Stimulated activated CD8-positive, alpha-beta memory T cell treated with anti-CD3 and anti-CD28 coated beads, Interleukin-15, amount 100 ng/mL, for 1 hour (primary cell): ENCODE data around the gene NFIA.

Experiments used
- DNase-seq: peaks from one replicate; pipeline ENCODE4 v3.0.0-alpha.2; 2020; ENCODE audit warnings: low read depth

Gene NFIA

DNA sequence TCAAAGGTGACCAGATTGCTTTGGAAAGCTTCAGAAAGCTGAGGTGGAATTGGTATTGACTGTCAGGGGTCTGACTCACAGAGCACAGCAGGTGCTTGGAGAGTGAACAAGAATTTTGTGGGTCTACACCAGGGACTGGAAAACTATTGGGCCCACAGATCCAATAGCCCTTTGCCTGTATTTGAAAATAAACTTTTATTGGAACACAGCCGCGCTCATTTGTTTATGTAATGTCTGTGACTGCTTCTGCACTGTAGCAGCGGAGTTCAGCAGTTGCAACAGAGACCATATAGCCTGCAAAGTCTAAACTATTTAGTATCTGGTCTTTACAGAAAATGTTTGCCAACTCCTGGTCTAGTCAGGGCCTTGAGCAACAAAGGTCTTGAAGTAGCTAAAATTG is 315.6 kb downstream of the NFIA start:
- DNase-seq: no peak

DNA sequence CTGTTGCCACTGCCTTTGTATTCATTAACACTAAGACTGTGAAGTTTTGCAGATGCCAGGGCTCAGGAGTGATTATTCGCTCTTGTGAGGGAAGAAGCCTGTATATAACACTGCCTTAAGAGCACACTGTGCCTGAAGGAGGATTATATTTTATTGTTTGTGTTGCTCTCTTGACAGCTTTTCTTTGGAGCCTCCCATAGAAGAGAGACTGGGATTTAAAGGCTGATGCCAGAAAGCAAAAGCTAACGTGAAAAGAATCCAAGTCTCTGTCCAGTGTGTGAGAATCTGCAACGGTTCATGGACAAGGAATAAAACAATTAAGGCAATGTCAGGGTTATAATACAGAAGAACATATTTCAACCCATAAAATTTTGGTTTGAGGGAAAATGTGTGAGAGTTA is 316.8 kb downstream of the NFIA start:
- no peak for DNase-seq

DNA sequence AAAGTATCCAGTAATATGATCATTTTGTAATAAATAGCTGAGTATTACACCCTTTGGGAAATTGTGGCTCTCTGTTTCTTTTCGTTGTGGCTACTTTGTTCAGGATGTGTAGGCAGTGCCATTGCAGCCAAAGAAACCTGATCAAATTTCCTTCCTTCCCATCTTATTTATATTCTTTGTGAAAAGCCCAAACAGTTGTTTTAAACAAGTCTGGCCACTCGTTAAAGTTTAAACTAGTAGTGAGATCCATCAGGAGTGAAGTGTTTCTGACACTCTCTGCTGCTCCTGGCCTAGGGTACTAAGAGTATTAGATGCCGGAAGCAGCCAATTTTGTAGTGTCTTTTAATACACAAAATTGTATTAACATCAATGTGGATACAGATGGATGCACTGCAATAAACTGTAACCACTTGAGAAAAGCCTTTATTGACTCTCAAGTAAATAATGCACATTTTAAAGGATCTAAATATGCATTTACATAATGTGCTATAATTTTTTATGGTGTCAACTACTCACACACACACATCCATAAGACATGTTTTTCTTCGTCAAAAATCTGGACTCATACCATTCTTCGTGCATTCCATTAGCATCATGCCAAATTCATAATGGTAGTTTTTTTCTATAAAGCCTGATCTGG is 317.9 kb downstream of the NFIA start:
- DNase-seq: no peak

DNA sequence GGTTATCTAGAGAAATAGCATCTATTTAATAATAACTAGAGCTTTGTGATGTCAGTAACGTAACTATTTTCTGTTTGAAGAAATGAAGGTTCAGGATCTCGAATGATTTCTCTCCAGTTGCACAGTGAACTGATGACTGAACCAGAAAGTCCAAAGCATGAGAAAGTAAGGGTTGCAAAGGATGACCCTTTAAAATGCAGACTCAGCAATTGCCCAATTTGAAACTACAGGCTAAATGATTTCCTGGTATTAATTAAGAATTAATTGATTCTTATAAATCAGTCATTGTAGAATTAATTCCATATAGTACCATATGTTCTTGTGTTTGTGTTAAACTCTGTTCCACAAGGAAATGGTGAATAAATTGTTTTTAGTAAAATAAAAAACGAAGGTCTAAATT is 318.6 kb downstream of the NFIA start:
- no peak for DNase-seq

DNA sequence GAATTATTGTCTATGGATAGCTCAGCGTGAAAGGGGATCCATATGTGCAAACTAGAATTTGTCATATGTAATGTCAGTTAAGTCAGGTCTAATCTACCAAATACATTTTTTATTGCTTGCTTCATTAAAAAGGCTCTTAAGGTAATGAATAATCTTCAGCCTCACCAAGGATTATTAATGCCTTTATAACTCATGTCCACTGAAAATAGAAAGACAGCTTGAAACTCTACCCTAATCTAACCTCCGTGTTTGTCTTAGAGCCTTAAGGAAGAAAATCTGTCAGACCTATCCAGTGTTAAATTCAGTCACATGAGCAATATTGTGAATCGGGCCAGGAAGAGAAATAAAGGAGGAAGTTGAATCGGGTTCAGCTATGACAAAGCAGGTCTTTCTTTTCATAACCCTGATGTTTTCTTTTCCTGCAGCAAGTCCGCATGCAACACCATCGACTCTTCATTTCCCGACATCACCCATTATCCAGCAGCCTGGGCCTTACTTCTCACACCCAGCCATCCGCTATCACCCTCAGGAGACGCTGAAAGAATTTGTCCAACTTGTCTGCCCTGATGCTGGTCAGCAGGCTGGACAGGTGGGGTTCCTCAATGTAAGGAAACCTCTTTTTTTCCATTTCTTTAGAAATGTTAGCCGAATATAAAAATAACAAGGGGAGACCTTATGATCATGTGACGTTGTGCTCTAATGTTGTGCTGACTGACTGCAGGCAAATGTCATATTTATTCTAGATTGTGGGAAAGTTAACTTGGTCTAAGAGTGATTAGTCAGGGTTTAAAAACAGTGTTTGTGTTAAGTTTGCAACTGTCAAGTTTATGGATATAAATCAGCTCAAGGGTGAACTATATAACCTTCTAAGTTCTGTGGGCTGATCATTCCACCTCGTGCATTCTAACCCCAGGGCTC is 321.6 kb downstream of the NFIA start:
- no peak for DNase-seq

DNA sequence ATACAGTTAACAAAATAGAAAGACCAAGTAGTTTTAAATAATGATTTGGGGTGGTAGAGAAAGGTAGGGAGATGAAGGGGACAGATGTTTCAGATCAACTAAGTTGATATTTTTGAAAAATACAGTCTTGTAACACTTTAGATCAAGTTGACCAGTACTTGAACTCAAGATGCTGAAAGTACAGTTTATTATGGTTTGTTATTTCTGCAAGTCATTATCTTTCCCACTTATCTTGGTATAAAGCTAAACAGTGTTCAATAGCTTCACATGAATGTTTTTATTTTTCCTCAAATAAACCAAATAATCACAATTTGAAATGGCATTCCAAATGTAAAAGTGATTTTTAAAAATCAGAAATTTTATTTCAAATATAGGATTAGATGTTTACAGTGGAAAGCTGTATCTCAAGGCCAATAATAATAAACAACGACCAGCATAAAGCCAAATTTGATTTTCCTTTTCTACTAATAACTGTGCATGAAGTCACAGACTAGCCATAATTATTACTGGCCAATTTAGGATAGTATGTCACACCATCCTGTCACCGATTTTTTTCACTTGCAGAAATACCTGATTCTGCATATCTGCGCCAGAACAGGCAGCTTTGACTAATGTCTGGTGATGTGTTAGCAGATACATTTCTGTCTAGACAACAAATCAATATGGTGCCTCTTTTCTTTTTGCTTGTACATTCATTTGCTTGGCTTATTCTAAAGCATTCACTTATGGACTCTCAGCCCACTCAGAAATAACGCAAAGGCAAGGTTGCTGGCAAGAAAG is 322.4 kb downstream of the NFIA start:
- no peak for DNase-seq

DNA sequence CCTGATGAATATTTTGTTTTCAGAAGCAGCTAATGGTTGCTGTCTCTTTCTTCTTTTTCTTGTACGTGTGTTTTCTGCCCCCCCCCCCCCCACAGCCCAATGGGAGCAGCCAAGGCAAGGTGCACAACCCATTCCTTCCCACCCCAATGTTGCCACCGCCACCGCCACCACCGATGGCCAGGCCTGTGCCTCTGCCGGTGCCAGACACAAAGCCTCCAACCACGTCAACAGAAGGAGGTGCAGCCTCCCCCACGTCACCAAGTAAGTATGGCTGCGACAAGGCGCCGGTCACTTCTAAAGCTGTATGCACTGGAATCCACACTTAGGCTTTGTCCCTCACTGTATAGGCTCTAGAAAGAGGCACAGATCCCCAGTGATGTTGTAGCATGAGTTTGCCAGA is 324.1 kb downstream of the NFIA start:
- no peak for DNase-seq

- DNase-seq: no peak
Measured at GRCh38 chr1:61412601-61413000, 330.2 kb downstream of the NFIA start.

GRCh38 chr1:61419196-61419595 is 336.8 kb downstream of the NFIA start:
- no peak for DNase-seq

GRCh38 chr1:61419657-61420056 is 337.3 kb downstream of the NFIA start:
- no peak for DNase-seq

GRCh38 chr1:61420243-61420642 is 337.9 kb downstream of the NFIA start:
- no peak for DNase-seq

- no peak for DNase-seq
Measured at GRCh38 chr1:61420909-61421835, 338.8 kb downstream of the NFIA start.

DNA sequence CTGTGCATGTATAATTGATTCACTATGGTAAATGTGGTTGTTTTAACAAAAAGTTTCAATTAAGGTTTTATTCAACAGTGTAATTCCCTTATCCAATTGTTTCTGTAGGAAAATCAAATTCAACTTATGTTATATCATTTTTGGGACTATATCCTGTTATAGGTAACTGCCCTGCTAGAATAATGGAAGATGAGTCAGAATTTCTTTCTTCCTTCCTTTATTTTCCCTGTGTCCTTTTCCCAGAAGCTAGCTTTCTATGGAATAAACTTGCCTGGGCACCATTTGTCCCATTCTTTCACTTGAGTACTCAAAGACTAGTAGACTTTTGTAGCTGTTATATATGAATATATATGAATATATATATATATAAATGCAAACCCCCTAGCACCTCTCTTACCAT is 341.3 kb downstream of the NFIA start:
- DNase-seq: no peak

DNA sequence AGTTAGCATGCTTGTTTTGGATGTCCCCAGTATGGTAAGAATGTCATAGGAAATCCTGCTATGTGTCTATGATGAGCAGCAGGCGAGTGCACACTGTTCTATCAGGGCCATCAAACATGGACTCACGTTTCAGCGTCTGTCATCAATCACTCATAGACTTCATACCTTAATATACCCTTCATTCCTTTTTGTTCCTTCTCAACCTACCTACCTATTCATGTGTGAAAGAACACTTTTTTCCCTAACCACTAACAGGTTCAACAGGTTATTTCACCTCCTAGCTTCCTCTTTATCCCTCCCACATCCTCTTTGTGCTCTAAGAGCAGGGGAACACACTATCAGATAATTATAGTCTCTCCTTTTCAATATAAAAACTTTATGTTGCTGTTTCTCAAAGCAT is 342.0 kb downstream of the NFIA start:
- no peak for DNase-seq

DNA sequence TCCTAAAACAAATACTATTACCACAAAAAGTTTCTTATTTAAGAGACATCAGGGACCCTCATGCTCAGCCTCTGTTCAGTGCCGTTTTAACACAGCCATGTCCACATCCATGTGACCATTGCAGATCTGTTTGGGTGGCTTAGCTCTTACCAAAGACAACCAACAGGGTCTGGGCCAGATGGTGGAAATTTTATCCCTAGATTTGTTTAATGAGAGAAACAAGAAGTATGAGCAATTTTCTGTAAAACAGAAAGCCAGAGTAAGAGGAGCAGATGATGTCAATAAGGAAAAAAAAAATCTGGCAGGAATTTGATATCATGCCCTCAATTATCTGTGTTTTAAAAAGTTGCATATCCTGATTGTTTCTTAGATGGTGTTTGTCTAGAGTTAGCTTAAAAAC is 342.7 kb downstream of the NFIA start:
- no peak for DNase-seq

DNA sequence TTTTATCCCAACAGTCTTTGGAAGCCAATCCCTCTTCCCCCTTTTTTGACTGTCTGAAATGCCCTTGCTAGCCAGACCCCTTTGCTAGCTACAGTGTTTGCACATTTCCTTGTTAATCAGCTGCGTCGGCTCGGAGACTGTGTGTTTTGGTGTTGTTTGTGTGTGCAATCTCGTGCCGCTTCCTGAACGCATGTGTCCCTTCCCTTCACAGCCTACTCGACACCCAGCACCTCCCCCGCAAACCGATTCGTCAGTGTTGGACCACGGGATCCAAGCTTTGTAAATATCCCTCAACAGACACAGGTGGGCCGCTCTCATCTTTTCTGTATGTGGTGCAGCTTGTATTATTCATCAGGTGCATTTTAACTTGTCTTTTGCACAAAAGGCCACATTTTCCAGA is 343.9 kb downstream of the NFIA start:
- DNase-seq: no peak

- DNase-seq: no peak
Measured at GRCh38 chr1:61426885-61427284, 344.5 kb downstream of the NFIA start.

GRCh38 chr1:61427510-61427909 is 345.1 kb downstream of the NFIA start:
- no peak for DNase-seq

DNA sequence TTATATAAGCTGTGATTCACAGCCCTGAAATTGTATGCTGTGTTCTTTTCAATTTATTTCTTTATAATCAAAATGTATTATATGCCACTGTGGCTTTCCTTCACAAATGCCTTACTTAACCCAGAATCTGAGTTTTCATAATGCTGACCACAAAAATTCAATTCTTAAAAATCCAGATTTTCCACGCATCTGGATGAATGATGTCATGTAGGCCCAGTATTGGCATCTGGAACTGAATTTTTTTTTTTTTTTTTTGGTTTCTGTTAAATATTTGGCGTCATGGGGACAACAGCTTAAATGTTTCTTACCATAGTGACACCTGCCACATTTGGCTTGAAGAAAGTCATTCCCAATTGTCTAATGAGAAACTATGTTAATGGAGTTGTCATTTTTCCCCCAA is 345.8 kb downstream of the NFIA start:
- DNase-seq: no peak

- DNase-seq: no peak
Measured at GRCh38 chr1:61432616-61433388, 350.4 kb downstream of the NFIA start.

GRCh38 chr1:61433646-61434045 is 351.3 kb downstream of the NFIA start:
- no peak for DNase-seq
